Activated gamma-delta T cell (primary cell): ENCODE results near the gene ACSF3.

Source experiments
- DNase-seq: peaks from one replicate; lab custom pipeline; 2025; lab: John Stamatoyannopoulos, UW
- total RNA-seq, 2 donors: gene quantifications; one replicate each; lab custom pipeline; 2026; lab: John Stamatoyannopoulos, UW

ACSF3 gene
- total RNA-seq, result 111 to 152 reads per million in 2 donors

- peak; percentile 56 for DNase-seq
These were observed at the start of gene ACSF3 for GRCh38 chr16:89093602-89094251. ACSF3 (plus strand) TSS chr16:89093852; CDS start chr16:89100682, 6,830 bp downstream.

- DNase-seq, result no peak
These were observed 49.1 kb upstream of the ACSF3 start for GRCh38 chr16:89044418-89045180.

GRCh38 chr16:89045181-89045815 is 48.4 kb upstream of the ACSF3 start:
- DNase-seq, result no peak

- DNase-seq, result no peak
These were observed 47.8 kb upstream of the ACSF3 start for GRCh38 chr16:89045881-89046280.

GRCh38 chr16:89046491-89046890 is 47.2 kb upstream of the ACSF3 start:
- DNase-seq, result no peak

GRCh38 chr16:89047331-89048089 is 46.1 kb upstream of the ACSF3 start:
- no peak for DNase-seq

- no peak for DNase-seq
These were observed 45.4 kb upstream of the ACSF3 start for GRCh38 chr16:89048090-89048725.

- no peak for DNase-seq
These were observed 44.7 kb upstream of the ACSF3 start for GRCh38 chr16:89048871-89049422.

- no peak for DNase-seq
These were observed 44.1 kb upstream of the ACSF3 start for GRCh38 chr16:89049484-89050118.

GRCh38 chr16:89050119-89050867 is 43.4 kb upstream of the ACSF3 start:
- no peak for DNase-seq

GRCh38 chr16:89050868-89051311 is 42.8 kb upstream of the ACSF3 start:
- DNase-seq, result no peak

GRCh38 chr16:89051521-89052166 is 42.0 kb upstream of the ACSF3 start:
- no peak for DNase-seq

GRCh38 chr16:89052191-89052889 is 41.3 kb upstream of the ACSF3 start:
- DNase-seq, result no peak

- DNase-seq, result no peak
These were observed 40.5 kb upstream of the ACSF3 start for GRCh38 chr16:89052890-89053724.

GRCh38 chr16:89053725-89054029 is 40.0 kb upstream of the ACSF3 start:
- DNase-seq, result no peak

GRCh38 chr16:89054261-89054661 is 39.4 kb upstream of the ACSF3 start:
- no peak for DNase-seq

GRCh38 chr16:89054714-89055113 is 38.9 kb upstream of the ACSF3 start:
- DNase-seq, result no peak

GRCh38 chr16:89055313-89055712 is 38.3 kb upstream of the ACSF3 start:
- DNase-seq, result no peak
